Small intestine (tissue), 7 donors: ENCODE results near the gene COG5. TPM values are rescaled to one million over a fixed set of nuclear protein-coding genes. Genes with fewer than 3 reads are reported as not detected.
"Not testable (repeated sequence)": the region's sequence is repeated elsewhere in the genome, so short reads cannot be mapped to it uniquely, and the experiment has no call there.

ENCODE experiments used
- DNase-seq, 2 donors: peaks; one replicate each; pipeline versions ENCODE4 v3.0.0 to v3.0.0-alpha.2; 2013
- FAIRE-seq: peaks from 2 replicates; lab custom pipeline; 2012; peaks lifted over from hg19 to GRCh38; lab: Jason Lieb, UNC
- H3K27ac ChIP-seq, 3 donors: one replicate each; pipeline ENCODE4 v1.5.1; 2013; ENCODE audit warnings: low read length in 2 of 3, mild to moderate bottlenecking in 2 of 3, control low read depth in 1 of 3, inconsistent platforms in 1 of 3, low read depth in 1 of 3, moderate library complexity in 1 of 3
- H3K27me3 ChIP-seq, 3 donors: one replicate each; pipeline ENCODE4 v1.6.1; 2013; ENCODE audit warnings: low read length in 3 of 3, inconsistent platforms in 1 of 3; ENCODE audit not compliant: control insufficient read depth in 3 of 3, insufficient read depth in 3 of 3
- H3K36me3 ChIP-seq, 3 donors: one replicate each; pipeline ENCODE4 v1.6.1; 2013; ENCODE audit warnings: low read length in 3 of 3, inconsistent platforms in 1 of 3, low read depth in 1 of 3, mild to moderate bottlenecking in 1 of 3, moderate library complexity in 1 of 3; ENCODE audit not compliant: control insufficient read depth in 3 of 3, insufficient read depth in 2 of 3
- H3K4me1 ChIP-seq, 3 donors: one replicate each; pipeline ENCODE4 v1.6.1; 2013; ENCODE audit warnings: low read length in 2 of 3, inconsistent platforms in 1 of 3, low read depth in 1 of 3, mild to moderate bottlenecking in 1 of 3, moderate library complexity in 1 of 3; ENCODE audit not compliant: control insufficient read depth in 3 of 3, insufficient read depth in 2 of 3
- H3K4me3 ChIP-seq, 3 donors: one replicate each; pipeline ENCODE4 v1.5.1; 2013; ENCODE audit warnings: low read length in 3 of 3, control low read depth in 1 of 3, inconsistent platforms in 1 of 3, low read depth in 1 of 3, mild to moderate bottlenecking in 1 of 3, moderate library complexity in 1 of 3
- H3K9me3 ChIP-seq, 2 donors: one replicate each; pipeline ENCODE4 v1.6.1; 2013; ENCODE audit warnings: low read depth in 1 of 2, low read length in 1 of 2; ENCODE audit not compliant: control insufficient read depth in 2 of 2, insufficient read depth in 1 of 2
- WGBS, 3 donors: extraction: QIAGEN DNeasy Blood & Tissue Kit; methylation state at CpG; one replicate each; pipeline ENCODE4 v1.1.7; 2013; 5-methylcytosine and 5-hydroxymethylcytosine counted together
- polyA plus RNA-seq, 4 donors: library from polyadenylated mRNA; stranded (reverse) in 3 of 4; unstranded in 1 of 4; fragments of 200-250 nt in 3 of 4; fragments of 120-200 nt in 1 of 4; gene quantifications; one replicate each; pipeline versions ENCODE4 v1.2.1 to v1.2.3, GENCODE V29; 2013
- donor health status: healthy with polysubstance abuse.
- donor health status: control.
- donor health status: control.
- donor health status: Bipolar disorder and iron deficiency.
- donor health status: healthy.

The COG5 gene
- polyA plus RNA-seq, 4 donors, result 10.3 to 41.6 (median 12.5) TPM

- DNase-seq (no peak), FAIRE-seq (no peak)
- 91 to 92% (median 92%) methylated on average over 7 of the region's 7 CpGs for WGBS, 3 donors
- Histone ChIP-seq H3K4me3 (no peak overlapping the region), H3K27ac (no peak overlapping the region), H3K36me3 (peaks cover 0 to 2% (median 0%) of the 10 kb centered on the region in 3 donors), H3K4me1 (no peaks in the 10 kb centered on the region), H3K27me3 (no peaks in the 10 kb centered on the region), H3K9me3 (no peaks in the 10 kb centered on the region)
Measured at GRCh38 chr7:107157091-107157490, 406.6 kb downstream of the COG5 start.

GRCh38 chr7:107155726-107156125 lies 408.0 kb downstream of the COG5 start:
- not testable (repeated sequence) for DNase-seq, FAIRE-seq

GRCh38 chr7:107154826-107155225 lies 408.9 kb downstream of the COG5 start:
- no peaks in the 10 kb centered on the region for H3K9me3 ChIP-seq
- FAIRE-seq (no peak), DNase-seq (no peak)
- WGBS, 3 donors, result 97 to 98% (median 97%) methylated on average over 6 of the region's 6 CpGs
- no peak overlapping the region for H3K27ac ChIP-seq
- peaks cover 0 to 2% (median 0%) of the 10 kb centered on the region in 3 donors for H3K36me3 ChIP-seq
- no peaks in the 10 kb centered on the region for H3K4me1 ChIP-seq
- H3K4me3 ChIP-seq, result no peak overlapping the region
- no peaks in the 10 kb centered on the region for H3K27me3 ChIP-seq

More at GRCh38 chr7:107155726-107156125, 408.0 kb downstream of the COG5 start:
- H3K9me3 ChIP-seq, H3K27ac ChIP-seq, H3K36me3 ChIP-seq, H3K4me3 ChIP-seq, H3K27me3 ChIP-seq, H3K4me1 ChIP-seq: not testable (repeated sequence)
- WGBS, 3 donors, result 86 to 97% (median 90%) methylated on average over 3 of the region's 3 CpGs

- Histone ChIP-seq H3K27ac (no peak overlapping the region), H3K9me3 (no peaks in the 10 kb centered on the region), H3K4me3 (no peak overlapping the region), H3K4me1 (no peaks in the 10 kb centered on the region), H3K36me3 (peaks cover 0 to 2% (median 0%) of the 10 kb centered on the region in 3 donors), H3K27me3 (no peaks in the 10 kb centered on the region)
- FAIRE-seq, result no peak
- peak in 1 of 2 donors; percentile 24 for DNase-seq
- WGBS, 3 donors, result 17 to 62% (median 47%) methylated on average over 4 of the region's 4 CpGs
Measured at GRCh38 chr7:107152011-107152410, 411.7 kb downstream of the COG5 start.

Other genes with a start within 250 kb of the COG5 start
- gene GPR22, start 93.9 kb downstream of the COG5 start, polyA plus RNA-seq, result under 1 TPM in 3 of 4 donors, not detected in 1; 0.07 to 0.27 (median 0.16) TPM
- 10 to 100 TPM in 1 of 4 donors, 1 to 10 TPM in 3; 3.5 to 13.8 (median 4.2) TPM for gene DUS4L, start 51 bp upstream of the COG5 start, polyA plus RNA-seq
- gene BCAP29, start 16.3 kb upstream of the COG5 start, polyA plus RNA-seq, result 10 to 100 TPM; 16.8 to 39.6 (median 27.1) TPM
- under 1 TPM in 2 of 4 donors, not detected in 2; 0.18 to 0.30 TPM for gene SLC26A4, start 96.9 kb upstream of the COG5 start, polyA plus RNA-seq
- gene CBLL1, start 180.2 kb upstream of the COG5 start, polyA plus RNA-seq, result 10 to 100 TPM in 1 of 4 donors, 1 to 10 TPM in 3; 6.2 to 23.6 (median 8.3) TPM
- gene SLC26A3, start 239.3 kb upstream of the COG5 start, polyA plus RNA-seq, result 100 to 1,000 TPM in 2 of 4 donors, 10 to 100 TPM in 2; 56.0 to 295 (median 96.4) TPM